GM12874 (cell line): ENCODE measurements around the gene MXRA7.

Source experiments
- CTCF ChIP-seq: IDR thresholded peaks from 2 replicates; pipeline ENCODE4 v1.5.1; 2011; ENCODE audit warnings: low read depth, mild to moderate bottlenecking, control low read depth, low read length, moderate library complexity; ENCODE audit not compliant: insufficient read depth

MXRA7 gene

DNA sequence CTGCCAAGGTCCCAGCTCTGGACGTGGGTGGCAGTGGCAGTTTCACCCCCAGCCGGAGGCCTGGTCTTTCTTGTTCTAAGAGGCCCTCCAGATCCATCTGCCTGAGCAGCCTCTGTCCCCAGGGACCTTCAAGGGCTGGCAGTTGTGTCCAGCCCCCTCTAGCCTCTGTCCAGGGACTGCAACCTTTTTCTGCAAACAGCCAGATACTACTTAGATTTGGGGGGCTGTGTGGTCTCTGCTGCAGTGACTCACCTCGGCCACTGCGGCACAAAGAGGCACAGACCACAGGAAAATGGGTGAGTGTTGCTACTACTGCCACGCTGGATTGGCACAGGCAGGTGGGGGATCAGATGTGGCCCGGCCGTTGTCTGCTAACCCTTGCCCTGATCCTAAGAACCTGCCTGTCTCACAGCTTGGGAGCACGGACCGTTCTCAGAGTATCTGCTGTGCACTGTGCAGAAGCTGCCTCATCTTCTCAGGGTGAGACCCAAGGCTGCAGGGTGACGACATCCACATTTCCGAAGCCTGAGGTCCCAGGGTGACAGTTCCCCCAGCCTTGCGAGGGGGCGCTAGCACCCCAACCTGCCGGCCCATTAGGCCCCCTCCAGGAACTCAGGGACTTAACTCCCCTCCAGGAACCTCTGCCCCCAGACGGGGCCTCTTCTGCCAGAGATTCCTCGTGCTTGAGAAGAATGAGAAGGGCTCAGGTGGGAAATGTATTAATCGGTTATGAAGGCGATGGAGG is 27.6 kb downstream of the MXRA7 start:
- peak; percentile 11; the same call in 1 of the 2 replicates for TF ChIP-seq CTCF

- no peak for TF ChIP-seq CTCF
Observed at GRCh38 chr17:76682296-76682695, 28.5 kb downstream of the MXRA7 start.

GRCh38 chr17:76681222-76682137 is 29.3 kb downstream of the MXRA7 start:
- peak; percentile 82 for TF ChIP-seq CTCF

GRCh38 chr17:76679239-76679638 is 31.5 kb downstream of the MXRA7 start:
- no peak for TF ChIP-seq CTCF

DNA sequence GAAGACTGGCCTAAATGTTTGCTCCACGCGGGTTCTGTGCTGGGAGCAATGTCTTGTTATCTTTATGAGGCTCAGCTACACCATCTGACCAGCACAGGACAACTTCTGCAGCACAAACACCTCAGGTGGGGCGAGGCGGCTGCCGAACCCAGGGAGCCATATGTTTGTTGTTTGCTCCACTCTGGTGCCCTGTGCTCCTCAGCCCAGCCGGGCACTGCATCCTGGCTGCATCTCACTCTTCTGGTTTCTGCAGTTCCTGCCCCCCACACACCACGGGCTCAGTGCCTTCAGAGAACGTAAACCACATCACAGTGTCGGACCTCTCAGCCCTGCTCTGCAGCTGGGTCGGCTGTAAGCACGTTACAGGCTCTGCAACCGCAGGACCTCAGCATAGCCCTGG is 32.4 kb downstream of the MXRA7 start:
- no peak for TF ChIP-seq CTCF

DNA sequence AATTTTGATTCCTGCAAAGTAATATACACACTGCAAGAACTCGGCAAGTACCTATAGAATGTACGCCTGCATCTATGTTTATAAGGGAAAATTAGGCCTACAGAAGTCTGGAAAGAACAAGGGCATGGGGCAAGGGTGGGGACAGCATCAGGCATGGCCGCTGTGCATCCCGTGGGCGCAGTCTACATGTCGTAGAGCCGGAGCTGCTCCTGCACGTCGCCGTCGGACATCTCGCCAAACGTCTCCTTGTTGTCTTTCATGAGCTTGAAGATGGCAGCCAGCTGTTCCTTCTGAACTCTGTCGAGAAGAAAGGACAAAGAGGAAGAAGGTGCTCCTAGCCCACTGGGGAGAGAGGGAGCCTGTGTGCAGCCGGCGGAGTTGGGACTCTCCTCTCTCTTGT is 33.4 kb downstream of the MXRA7 start:
- no peak for TF ChIP-seq CTCF

DNA sequence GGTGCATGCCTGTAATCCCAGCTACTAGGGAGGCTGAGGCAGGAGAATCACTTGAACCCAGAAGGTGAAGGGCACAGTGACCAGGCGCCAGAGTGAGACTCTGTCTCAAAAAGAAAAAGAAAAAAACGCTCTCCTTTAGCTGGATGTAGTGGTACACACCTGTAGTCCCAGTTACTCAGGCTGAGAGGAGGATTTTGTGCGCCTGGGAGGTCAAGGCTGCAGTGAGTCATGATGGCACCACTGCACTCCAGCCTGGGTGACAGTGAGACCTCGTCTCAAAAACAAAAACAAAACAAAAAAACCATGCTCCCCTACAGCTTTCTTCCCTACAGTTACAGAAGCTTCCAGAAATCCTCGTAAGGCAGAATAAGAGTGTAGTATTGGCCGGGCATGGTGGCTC is 34.1 kb downstream of the MXRA7 start:
- TF ChIP-seq CTCF = no peak
